HepG2 (cell line): ENCODE data around the gene POTEF.
"Not testable (repeated sequence)": the region's sequence is repeated elsewhere in the genome, so short reads cannot be mapped to it uniquely, and the experiment has no call there.

Source experiments
- ATF2 ChIP-seq: sonication (generic); formaldehyde crosslinking; IDR thresholded peaks from 2 replicates; pipeline ENCODE4 v1.4.0; 2020; ENCODE audit warnings: missing genetic modification reagents
- JDP2 ChIP-seq: sonication (generic); formaldehyde crosslinking; IDR thresholded peaks from 2 replicates; pipeline ENCODE4 v1.8.1; 2022; ENCODE audit warnings: missing genetic modification reagents, borderline replicate concordance
- KDM1A ChIP-seq: IDR thresholded peaks from 2 replicates; pipeline ENCODE4 v1.6.1; 2016; ENCODE audit warnings: missing compliant biosample characterization
- RXRA ChIP-seq: sonication (generic); formaldehyde crosslinking; IDR thresholded peaks from 2 replicates; pipeline ENCODE4 v1.5.1; 2020; ENCODE audit warnings: missing genetic modification reagents
- ZSCAN5A ChIP-seq: sonication (generic); formaldehyde crosslinking; IDR thresholded peaks from 2 replicates; pipeline ENCODE4 v1.8.0; 2022; ENCODE audit warnings: mild to moderate bottlenecking, missing genetic modification reagents, borderline replicate concordance

- TF ChIP-seq KDM1A (CRISPR knock-in tag); ATF2 (CRISPR knock-in tag); ZSCAN5A; JDP2 (CRISPR knock-in tag); RXRA: not testable (repeated sequence)
Observed at GRCh38 chr2:130145006-130145414, 16.0 kb upstream of the POTEF start, which contains the start of gene CCDC74B.
